Calu3 (cell line): ENCODE measurements around the gene EFEMP1. TPM values are rescaled to one million over a fixed set of nuclear protein-coding genes. Genes with fewer than 3 reads are reported as not detected.

Source experiments
- BruUV-seq: library from RNA; stranded (reverse); fragments of 400-500 nt; replicated peaks from 2 replicates; lab custom pipeline; 2021; lab: Mats Ljungman, UMichigan
- CTCF ChIA-PET: fragments of 300-600 bp; sonication (Branson Sonifier 250); formaldehyde crosslinking; loops from one replicate; lab custom pipeline; 2022; ENCODE audit warnings: antibody characterized with exemption; lab: Charles Lee
- DNase-seq: peaks from one replicate; pipeline ENCODE4 v3.0.0; 2022
- H3K27ac Mint-ChIP-seq: one replicate; pipeline ENCODE4 v1.8.0; 2022; ENCODE audit warnings: mixed read lengths; ENCODE audit not compliant: unreplicated experiment
- H3K27me3 Mint-ChIP-seq: one replicate; pipeline ENCODE4 v1.8.0; 2022; ENCODE audit warnings: mixed read lengths; ENCODE audit not compliant: unreplicated experiment
- H3K36me3 Mint-ChIP-seq: one replicate; pipeline ENCODE4 v1.8.0; 2022; ENCODE audit warnings: mild to moderate bottlenecking, moderate library complexity, mixed read lengths; ENCODE audit not compliant: insufficient read depth, unreplicated experiment
- H3K4me1 Mint-ChIP-seq: one replicate; pipeline ENCODE4 v1.8.0; 2022; ENCODE audit warnings: mild to moderate bottlenecking, low read depth, mixed read lengths; ENCODE audit not compliant: unreplicated experiment
- H3K4me3 Mint-ChIP-seq: one replicate; pipeline ENCODE4 v1.8.0; 2022; ENCODE audit warnings: mild to moderate bottlenecking, low read depth, moderate library complexity, mixed read lengths; ENCODE audit not compliant: unreplicated experiment
- H3K9me3 Mint-ChIP-seq: one replicate; pipeline ENCODE4 v1.8.0; 2022; ENCODE audit warnings: low read depth, mixed read lengths; ENCODE audit not compliant: unreplicated experiment
- intact Hi-C: fragments of 100-400 bp; cut with micrococcal nuclease; formaldehyde crosslinking; loops from one replicate; pipeline ENCODE4 v1.10.0; 2022; ENCODE audit not compliant: unreplicated experiment
- total RNA-seq: library from RNA; stranded (reverse); gene quantifications from 2 replicates; pipeline ENCODE4 v1.2.3, GENCODE V29; 2022
- TF ChIP-seq, protein P1 (sequence below): fragments of 200-600 bp; IDR thresholded peaks from one replicate; pipeline ENCODE4 v1.8.0; 2022; ENCODE audit warnings: antibody characterized with exemption; ENCODE audit not compliant: unreplicated experiment

EFEMP1 gene
- total RNA-seq, 1 experiment from 2014 or later = 51.5 TPM

GRCh38 chr2:55861733-55862132 lies 61.8 kb downstream of the EFEMP1 start:
- H3K4me1 Mint-ChIP-seq = peaks cover 24% of the 10 kb centered on the region
- no peak overlapping the region for H3K4me3 Mint-ChIP-seq
- H3K36me3 Mint-ChIP-seq = peaks cover 7% of the 10 kb centered on the region
- BruUV-seq = no TSS peak
- no peaks in the 10 kb centered on the region for H3K9me3 Mint-ChIP-seq
- H3K27me3 Mint-ChIP-seq = no peaks in the 10 kb centered on the region
- intact Hi-C loops = no loop called here
- peak overlapping the region; percentile 37 for H3K27ac Mint-ChIP-seq
- CTCF ChIA-PET = no interaction called here
- TF ChIP-seq, protein P1, sequence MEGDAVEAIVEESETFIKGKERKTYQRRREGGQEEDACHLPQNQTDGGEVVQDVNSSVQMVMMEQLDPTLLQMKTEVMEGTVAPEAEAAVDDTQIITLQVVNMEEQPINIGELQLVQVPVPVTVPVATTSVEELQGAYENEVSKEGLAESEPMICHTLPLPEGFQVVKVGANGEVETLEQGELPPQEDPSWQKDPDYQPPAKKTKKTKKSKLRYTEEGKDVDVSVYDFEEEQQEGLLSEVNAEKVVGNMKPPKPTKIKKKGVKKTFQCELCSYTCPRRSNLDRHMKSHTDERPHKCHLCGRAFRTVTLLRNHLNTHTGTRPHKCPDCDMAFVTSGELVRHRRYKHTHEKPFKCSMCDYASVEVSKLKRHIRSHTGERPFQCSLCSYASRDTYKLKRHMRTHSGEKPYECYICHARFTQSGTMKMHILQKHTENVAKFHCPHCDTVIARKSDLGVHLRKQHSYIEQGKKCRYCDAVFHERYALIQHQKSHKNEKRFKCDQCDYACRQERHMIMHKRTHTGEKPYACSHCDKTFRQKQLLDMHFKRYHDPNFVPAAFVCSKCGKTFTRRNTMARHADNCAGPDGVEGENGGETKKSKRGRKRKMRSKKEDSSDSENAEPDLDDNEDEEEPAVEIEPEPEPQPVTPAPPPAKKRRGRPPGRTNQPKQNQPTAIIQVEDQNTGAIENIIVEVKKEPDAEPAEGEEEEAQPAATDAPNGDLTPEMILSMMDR = no peak
- DNase-seq = no peak

DNA sequence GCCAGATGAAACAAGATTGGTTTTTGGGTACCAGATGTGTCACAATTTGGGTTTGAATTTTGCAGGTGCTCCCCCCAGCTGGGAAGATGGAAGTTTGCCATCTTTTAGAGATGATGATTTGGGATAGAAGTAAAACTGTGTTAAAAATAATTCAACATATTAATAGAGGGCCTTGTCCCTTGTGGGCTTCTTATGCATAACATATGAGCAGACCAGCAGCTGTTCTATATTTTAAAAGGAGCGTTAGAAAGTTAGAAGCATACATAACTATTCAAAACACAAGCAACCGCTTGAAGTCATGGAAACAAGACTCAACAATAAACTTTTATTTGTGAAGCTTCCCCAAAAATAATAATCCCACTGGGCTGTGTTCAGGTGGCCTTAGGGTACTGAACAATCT lies 62.8 kb downstream of the EFEMP1 start:
- TF ChIP-seq, protein P1 = no peak
- intact Hi-C loops = no loop called here
- BruUV-seq = no TSS peak
- Mint-ChIP-seq H3K4me3 (no peak overlapping the region), H3K27me3 (no peaks in the 10 kb centered on the region), H3K27ac (no peak overlapping the region), H3K36me3 (peaks cover 7% of the 10 kb centered on the region), H3K4me1 (peaks cover 24% of the 10 kb centered on the region), H3K9me3 (no peaks in the 10 kb centered on the region)
- no peak for DNase-seq
- CTCF ChIA-PET = no interaction called here

- Mint-ChIP-seq H3K27ac (no peak overlapping the region), H3K4me1 (peaks cover 24% of the 10 kb centered on the region), H3K9me3 (no peaks in the 10 kb centered on the region), H3K4me3 (no peak overlapping the region), H3K36me3 (peaks cover 7% of the 10 kb centered on the region), H3K27me3 (no peaks in the 10 kb centered on the region)
- CTCF ChIA-PET = no interaction called here
- TF ChIP-seq, protein P1 = no peak
- no peak for DNase-seq
- no TSS peak for BruUV-seq
- intact Hi-C loops = no loop called here
Observed at GRCh38 chr2:55859875-55860274, 63.7 kb downstream of the EFEMP1 start.

- H3K4me3 Mint-ChIP-seq = no peak overlapping the region
- H3K4me1 Mint-ChIP-seq = peaks cover 21% of the 10 kb centered on the region
- no peaks in the 10 kb centered on the region for H3K9me3 Mint-ChIP-seq
- TF ChIP-seq, protein P1 = no peak
- no TSS peak for BruUV-seq
- H3K27ac Mint-ChIP-seq = no peak overlapping the region
- CTCF ChIA-PET = interaction anchor here (1.4 kb wide), 1 partner anchor 10 kb away, joined by 5 read pairs; no protein-coding TSS in a partner anchor
- no peaks in the 10 kb centered on the region for H3K27me3 Mint-ChIP-seq
- no peak for DNase-seq
- intact Hi-C loops = no loop called here
- H3K36me3 Mint-ChIP-seq = peaks cover 4% of the 10 kb centered on the region
Observed at GRCh38 chr2:55857766-55858165, 65.8 kb downstream of the EFEMP1 start.
